Suprapubic skin (tissue), 3 donors: Measurements from ENCODE around the gene ATXN1.

Experiments used
- EP300 ChIP-seq: sonication (generic); formaldehyde crosslinking; IDR thresholded peaks from one replicate; pipeline ENCODE4 v1.6.1; 2017; ENCODE audit warnings: antibody characterized with exemption
- POLR2A ChIP-seq, 2 donors: fragments of 450-650 bp; IDR thresholded peaks; one replicate each; pipeline ENCODE4 v1.6.1; 2017; ENCODE audit warnings: antibody characterized with exemption in 2 of 2, mild to moderate bottlenecking in 2 of 2, moderate library complexity in 2 of 2
- TF ChIP-seq, protein P1 (sequence below), 2 donors: fragments of 200-600 bp in 1 of 2; fragments of 450-650 bp in 1 of 2; sonication (generic) in 1 of 2; IDR thresholded peaks; one replicate each; pipeline ENCODE4 v1.5.1; 2016 to 2019; ENCODE audit warnings: antibody characterized with exemption in 2 of 2, mild to moderate bottlenecking in 1 of 2, moderate library complexity in 1 of 2

DNA sequence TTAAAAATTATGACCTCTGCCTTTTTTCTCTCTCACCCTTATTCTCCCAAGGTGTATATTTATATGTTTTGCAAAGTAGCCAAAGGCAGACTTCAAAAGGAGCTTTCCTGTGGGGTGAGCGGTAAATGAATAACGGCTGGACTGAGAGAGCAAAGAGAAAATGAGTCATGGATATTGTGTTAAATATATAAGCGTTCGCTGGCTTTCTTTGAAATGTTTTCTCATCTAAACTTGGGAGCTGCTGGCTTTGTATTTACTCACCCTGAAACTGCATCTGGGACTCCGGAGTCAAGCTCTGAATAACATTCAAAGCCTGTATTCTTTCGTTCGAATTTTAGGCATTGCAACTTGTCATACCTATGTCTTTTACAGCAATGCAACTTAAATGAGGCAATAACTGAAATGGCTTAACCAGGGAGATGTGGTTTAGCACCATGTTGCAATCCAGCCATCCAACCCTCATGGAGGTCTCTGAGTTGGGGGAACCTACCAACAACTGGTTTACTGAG lies 32.0 kb downstream of the ATXN1 start:
- TF ChIP-seq EP300: no peak
- TF ChIP-seq, protein P1, sequence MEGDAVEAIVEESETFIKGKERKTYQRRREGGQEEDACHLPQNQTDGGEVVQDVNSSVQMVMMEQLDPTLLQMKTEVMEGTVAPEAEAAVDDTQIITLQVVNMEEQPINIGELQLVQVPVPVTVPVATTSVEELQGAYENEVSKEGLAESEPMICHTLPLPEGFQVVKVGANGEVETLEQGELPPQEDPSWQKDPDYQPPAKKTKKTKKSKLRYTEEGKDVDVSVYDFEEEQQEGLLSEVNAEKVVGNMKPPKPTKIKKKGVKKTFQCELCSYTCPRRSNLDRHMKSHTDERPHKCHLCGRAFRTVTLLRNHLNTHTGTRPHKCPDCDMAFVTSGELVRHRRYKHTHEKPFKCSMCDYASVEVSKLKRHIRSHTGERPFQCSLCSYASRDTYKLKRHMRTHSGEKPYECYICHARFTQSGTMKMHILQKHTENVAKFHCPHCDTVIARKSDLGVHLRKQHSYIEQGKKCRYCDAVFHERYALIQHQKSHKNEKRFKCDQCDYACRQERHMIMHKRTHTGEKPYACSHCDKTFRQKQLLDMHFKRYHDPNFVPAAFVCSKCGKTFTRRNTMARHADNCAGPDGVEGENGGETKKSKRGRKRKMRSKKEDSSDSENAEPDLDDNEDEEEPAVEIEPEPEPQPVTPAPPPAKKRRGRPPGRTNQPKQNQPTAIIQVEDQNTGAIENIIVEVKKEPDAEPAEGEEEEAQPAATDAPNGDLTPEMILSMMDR (IDR thresholded peaks at IDR 0.05): no peak
- no peak for TF ChIP-seq POLR2A (IDR thresholded peaks at IDR 0.05)
